ENCODE results near the gene SNX18.
"Not testable (repeated sequence)": the region's sequence is repeated elsewhere in the genome, so short reads cannot be mapped to it uniquely, and the experiment has no call there.

SNX18 gene, protein sequence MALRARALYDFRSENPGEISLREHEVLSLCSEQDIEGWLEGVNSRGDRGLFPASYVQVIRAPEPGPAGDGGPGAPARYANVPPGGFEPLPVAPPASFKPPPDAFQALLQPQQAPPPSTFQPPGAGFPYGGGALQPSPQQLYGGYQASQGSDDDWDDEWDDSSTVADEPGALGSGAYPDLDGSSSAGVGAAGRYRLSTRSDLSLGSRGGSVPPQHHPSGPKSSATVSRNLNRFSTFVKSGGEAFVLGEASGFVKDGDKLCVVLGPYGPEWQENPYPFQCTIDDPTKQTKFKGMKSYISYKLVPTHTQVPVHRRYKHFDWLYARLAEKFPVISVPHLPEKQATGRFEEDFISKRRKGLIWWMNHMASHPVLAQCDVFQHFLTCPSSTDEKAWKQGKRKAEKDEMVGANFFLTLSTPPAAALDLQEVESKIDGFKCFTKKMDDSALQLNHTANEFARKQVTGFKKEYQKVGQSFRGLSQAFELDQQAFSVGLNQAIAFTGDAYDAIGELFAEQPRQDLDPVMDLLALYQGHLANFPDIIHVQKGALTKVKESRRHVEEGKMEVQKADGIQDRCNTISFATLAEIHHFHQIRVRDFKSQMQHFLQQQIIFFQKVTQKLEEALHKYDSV

DNA sequence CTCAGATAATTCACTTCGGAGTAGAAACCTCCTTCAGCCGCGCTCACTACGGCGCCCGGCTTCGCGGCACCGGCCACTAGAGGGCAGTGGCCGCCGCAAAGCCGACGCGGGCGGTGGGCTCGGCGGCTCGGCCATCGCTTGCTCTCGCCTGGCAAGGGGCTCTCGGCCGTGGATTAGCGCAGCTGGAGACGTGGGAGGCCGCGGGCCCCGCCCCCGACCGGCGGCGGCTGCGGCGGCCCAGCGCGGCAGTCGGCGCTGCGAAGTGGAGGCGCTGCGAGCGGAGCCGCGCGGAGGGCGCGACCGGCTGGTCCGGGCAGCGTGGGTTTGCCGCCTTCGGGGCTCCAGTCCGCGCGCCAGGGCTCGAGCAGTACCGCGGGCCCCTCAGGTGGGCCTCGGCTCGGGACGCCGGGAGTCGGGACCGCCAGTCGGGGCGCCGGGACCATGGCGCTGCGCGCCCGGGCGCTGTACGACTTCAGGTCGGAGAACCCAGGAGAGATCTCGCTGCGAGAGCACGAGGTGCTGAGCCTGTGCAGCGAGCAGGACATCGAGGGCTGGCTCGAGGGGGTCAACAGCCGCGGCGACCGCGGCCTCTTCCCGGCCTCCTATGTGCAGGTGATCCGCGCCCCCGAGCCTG lies at the start of gene SNX18:
Gene SNX18 (plus strand): TSS at position 248 of the 634 bp plus-strand sequence. CDS start 194 bp downstream, at position 442.
- H3K36me3 Mint-ChIP-seq = peaks cover 12% of the 10 kb centered on the region
- H3K4me1 Mint-ChIP-seq = peaks cover 36% of the 10 kb centered on the region
- ATAC-seq (peak; percentile 92), DNase-seq (ENCODE audit: low spot score in 2 of 2) (peak; percentile 89 to 93)
- H3K27ac Mint-ChIP-seq = peak within 1 kb of the TSS; percentile 69
- H3K9me3 Mint-ChIP-seq = no peaks in the 10 kb centered on the region
- H3K4me3 Mint-ChIP-seq = peak within 1 kb of the TSS; percentile 77

- no peaks in the 10 kb centered on the region for H3K36me3 Mint-ChIP-seq
- H3K4me3 Mint-ChIP-seq = peak overlapping the region; percentile 49
- no peaks in the 10 kb centered on the region for H3K9me3 Mint-ChIP-seq
- DNase-seq (ENCODE audit: low spot score in 2 of 2) = no peak
- H3K27ac Mint-ChIP-seq = peak overlapping the region; percentile 45
- ATAC-seq = no peak
- H3K4me1 Mint-ChIP-seq = peaks cover 10% of the 10 kb centered on the region
Observed at GRCh38 chr5:54469622-54470021, 47.9 kb upstream of the SNX18 start.

DNA sequence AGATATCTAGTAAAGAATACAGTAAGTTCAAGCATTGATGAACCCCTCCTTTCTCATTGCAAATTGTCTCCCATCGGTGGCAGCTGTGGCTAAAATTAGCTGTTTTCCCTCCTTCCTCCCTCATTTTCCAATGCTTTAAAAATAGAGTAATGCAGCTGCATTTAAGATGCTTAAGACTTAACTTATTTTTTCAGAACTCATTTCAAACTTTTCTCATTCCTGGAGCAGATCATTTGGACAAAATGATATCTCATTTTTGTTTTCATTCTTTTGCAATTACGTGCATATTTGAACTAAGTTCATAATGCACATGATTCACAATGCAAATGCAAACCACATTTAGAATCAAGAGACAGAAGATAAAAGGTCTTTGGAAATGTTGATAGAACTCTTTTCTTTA lies 47.4 kb upstream of the SNX18 start:
- Mint-ChIP-seq H3K9me3 (no peaks in the 10 kb centered on the region), H3K4me3 (peak overlapping the region; percentile 49), H3K36me3 (no peaks in the 10 kb centered on the region), H3K27ac (peak overlapping the region; percentile 45), H3K4me1 (peaks cover 10% of the 10 kb centered on the region)
- DNase-seq (ENCODE audit: low spot score in 2 of 2) (no peak), ATAC-seq (no peak)

- peaks cover 10% of the 10 kb centered on the region for H3K4me1 Mint-ChIP-seq
- ATAC-seq = no peak
- no peak overlapping the region for H3K27ac Mint-ChIP-seq
- H3K9me3 Mint-ChIP-seq = no peaks in the 10 kb centered on the region
- H3K4me3 Mint-ChIP-seq = no peak overlapping the region
- no peaks in the 10 kb centered on the region for H3K36me3 Mint-ChIP-seq
- DNase-seq (ENCODE audit: low spot score in 2 of 2) = no peak
Observed at GRCh38 chr5:54470677-54471076, 46.9 kb upstream of the SNX18 start.

GRCh38 chr5:54471398-54471797 lies 46.2 kb upstream of the SNX18 start:
- Mint-ChIP-seq H3K27ac (no peak overlapping the region), H3K4me3 (no peak overlapping the region), H3K9me3 (no peaks in the 10 kb centered on the region), H3K4me1 (peaks cover 10% of the 10 kb centered on the region), H3K36me3 (no peaks in the 10 kb centered on the region)
- ATAC-seq (no peak), DNase-seq (ENCODE audit: low spot score in 2 of 2) (no peak)

- Mint-ChIP-seq H3K4me3 (no peak overlapping the region), H3K36me3 (no peaks in the 10 kb centered on the region), H3K4me1 (no peaks in the 10 kb centered on the region), H3K27ac (no peak overlapping the region), H3K9me3 (no peaks in the 10 kb centered on the region)
- ATAC-seq (peak; percentile 21), DNase-seq (ENCODE audit: low spot score in 2 of 2) (no peak)
Observed at GRCh38 chr5:54476682-54477081, 40.9 kb upstream of the SNX18 start.

DNA sequence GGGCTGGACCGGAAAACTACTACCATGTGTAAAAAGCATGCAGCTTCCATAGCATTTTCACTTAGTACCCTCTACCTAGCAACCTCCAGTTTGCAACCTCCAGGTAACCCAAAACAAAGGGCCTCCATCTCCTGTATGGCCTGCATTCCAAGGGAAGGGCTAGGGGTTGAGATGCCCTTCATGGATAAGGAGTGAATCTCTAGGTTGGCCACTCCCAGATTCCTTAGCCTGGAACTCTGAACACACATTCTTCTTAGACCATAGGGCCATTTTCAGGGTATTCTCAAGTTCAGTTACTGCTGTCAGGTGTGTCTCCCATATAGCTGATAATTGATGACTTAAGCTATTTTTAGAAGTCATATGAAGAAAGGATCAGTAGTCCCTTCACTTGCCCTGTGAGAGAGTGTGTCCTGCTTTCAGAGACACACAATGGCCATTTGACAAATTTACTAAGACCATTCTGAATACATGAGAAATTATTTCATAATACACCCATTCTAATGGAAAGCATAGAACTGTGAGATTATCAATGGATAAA lies 39.5 kb upstream of the SNX18 start:
- ATAC-seq = no peak
- no peaks in the 10 kb centered on the region for H3K9me3 Mint-ChIP-seq
- no peak overlapping the region for H3K4me3 Mint-ChIP-seq
- no peak for DNase-seq (ENCODE audit: low spot score in 2 of 2)
- no peaks in the 10 kb centered on the region for H3K36me3 Mint-ChIP-seq
- H3K4me1 Mint-ChIP-seq = no peaks in the 10 kb centered on the region
- no peak overlapping the region for H3K27ac Mint-ChIP-seq

GRCh38 chr5:54480296-54480695 lies 37.3 kb upstream of the SNX18 start:
- ATAC-seq (peak; percentile 44), DNase-seq (ENCODE audit: low spot score in 2 of 2) (no peak)
- H3K4me3 Mint-ChIP-seq = no peak overlapping the region
- H3K27ac Mint-ChIP-seq = no peak overlapping the region
- no peaks in the 10 kb centered on the region for H3K36me3 Mint-ChIP-seq
- H3K9me3 Mint-ChIP-seq = no peaks in the 10 kb centered on the region
- no peaks in the 10 kb centered on the region for H3K4me1 Mint-ChIP-seq

- no peaks in the 10 kb centered on the region for H3K9me3 Mint-ChIP-seq
- no peaks in the 10 kb centered on the region for H3K4me1 Mint-ChIP-seq
- no peak overlapping the region for H3K4me3 Mint-ChIP-seq
- ATAC-seq (no peak), DNase-seq (ENCODE audit: low spot score in 2 of 2) (no peak)
- H3K36me3 Mint-ChIP-seq = no peaks in the 10 kb centered on the region
- H3K27ac Mint-ChIP-seq = no peak overlapping the region
Observed at GRCh38 chr5:54484219-54484894, 33.2 kb upstream of the SNX18 start.

GRCh38 chr5:54485659-54486058 lies 31.9 kb upstream of the SNX18 start:
- not testable (repeated sequence) for H3K27ac Mint-ChIP-seq; H3K4me1 Mint-ChIP-seq; DNase-seq (ENCODE audit: low spot score in 2 of 2); H3K4me3 Mint-ChIP-seq; H3K36me3 Mint-ChIP-seq; H3K9me3 Mint-ChIP-seq; ATAC-seq

DNA sequence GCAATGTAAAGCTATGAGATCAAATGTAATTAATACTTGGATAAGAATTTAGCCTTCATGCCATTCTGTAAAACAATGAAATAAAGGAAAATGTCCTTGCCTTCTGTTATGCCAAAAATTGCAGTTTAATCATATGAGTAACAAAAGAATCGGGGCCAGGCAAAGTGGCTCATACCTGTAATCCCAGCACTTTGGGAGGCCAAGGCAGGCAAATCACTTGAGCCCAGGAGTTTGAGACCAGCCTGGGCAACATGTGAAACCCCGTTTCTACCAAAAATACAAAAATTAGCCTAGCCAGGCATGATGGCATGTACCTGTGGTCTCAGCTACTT lies 27.9 kb upstream of the SNX18 start:
- not testable (repeated sequence) for ATAC-seq; H3K4me1 Mint-ChIP-seq; DNase-seq (ENCODE audit: low spot score in 2 of 2); H3K4me3 Mint-ChIP-seq; H3K9me3 Mint-ChIP-seq; H3K36me3 Mint-ChIP-seq; H3K27ac Mint-ChIP-seq

DNA sequence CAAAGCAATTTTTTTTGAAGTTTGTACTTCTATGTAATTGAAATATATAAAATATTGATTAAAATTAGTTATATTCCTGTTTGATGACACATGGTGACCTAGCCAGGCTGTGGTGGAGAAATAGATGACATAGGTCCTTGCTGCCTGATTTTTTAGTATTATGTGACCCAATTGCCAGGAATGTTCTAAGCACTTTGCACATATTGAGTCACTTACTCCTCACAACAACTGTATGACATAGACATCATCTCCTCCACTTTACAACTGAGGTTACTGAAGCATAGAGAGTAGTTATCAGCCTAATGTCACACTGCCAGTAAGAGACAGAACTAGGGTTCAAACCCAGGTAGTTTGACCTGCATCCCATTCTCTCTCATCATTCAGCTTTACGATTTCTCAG lies 26.2 kb upstream of the SNX18 start:
- no peak for DNase-seq (ENCODE audit: low spot score in 2 of 2)
- H3K36me3 Mint-ChIP-seq = no peaks in the 10 kb centered on the region
- H3K27ac Mint-ChIP-seq = peak overlapping the region; percentile 63
- ATAC-seq = no peak
- no peaks in the 10 kb centered on the region for H3K9me3 Mint-ChIP-seq
- no peaks in the 10 kb centered on the region for H3K4me1 Mint-ChIP-seq
- no peak overlapping the region for H3K4me3 Mint-ChIP-seq

DNA sequence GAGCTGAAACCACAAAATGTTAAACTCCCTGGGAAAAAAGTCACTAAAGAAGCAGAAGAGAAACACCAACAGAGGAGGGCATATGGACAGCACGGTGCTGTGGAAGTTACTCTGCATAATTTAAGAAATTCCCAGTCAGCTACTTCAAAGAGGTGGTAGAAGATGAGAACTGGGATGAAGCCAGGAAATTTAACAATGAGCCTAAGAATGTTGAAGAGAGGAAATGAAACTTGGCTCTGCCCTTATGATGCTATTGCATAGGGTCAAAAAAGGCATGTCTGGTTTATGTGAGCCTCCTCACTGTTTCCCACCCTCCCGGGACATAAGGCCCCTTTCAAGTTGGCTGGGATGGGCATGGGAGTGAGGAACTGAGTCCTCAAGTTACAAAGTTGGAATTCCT lies 25.4 kb upstream of the SNX18 start:
- DNase-seq (ENCODE audit: low spot score in 2 of 2) = no peak
- no peaks in the 10 kb centered on the region for H3K36me3 Mint-ChIP-seq
- no peak overlapping the region for H3K27ac Mint-ChIP-seq
- H3K9me3 Mint-ChIP-seq = no peaks in the 10 kb centered on the region
- H3K4me1 Mint-ChIP-seq = no peaks in the 10 kb centered on the region
- no peak overlapping the region for H3K4me3 Mint-ChIP-seq
- no peak for ATAC-seq

DNA sequence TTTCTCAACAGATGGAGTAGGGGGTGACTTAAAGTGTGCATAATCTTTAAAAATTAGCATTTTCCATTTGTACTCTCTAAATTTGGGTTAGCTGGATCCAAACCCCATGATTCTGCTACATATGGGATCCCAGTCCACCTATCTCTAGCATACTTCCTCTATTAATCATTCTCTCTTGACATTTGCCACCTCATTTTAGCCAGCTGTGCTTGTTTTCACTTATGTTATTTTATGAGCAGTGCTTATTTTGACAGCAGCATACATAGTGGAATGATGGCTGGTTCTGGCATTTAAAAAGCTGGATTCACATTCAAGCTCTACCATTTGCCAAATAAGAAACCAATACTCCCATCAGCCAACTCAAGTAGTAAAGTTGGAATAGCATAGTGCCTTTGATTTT lies 22.5 kb upstream of the SNX18 start:
- Mint-ChIP-seq H3K27ac (no peak overlapping the region), H3K4me1 (no peaks in the 10 kb centered on the region), H3K9me3 (peaks cover 4% of the 10 kb centered on the region), H3K36me3 (no peaks in the 10 kb centered on the region), H3K4me3 (no peak overlapping the region)
- DNase-seq (ENCODE audit: low spot score in 2 of 2) (no peak), ATAC-seq (no peak)

DNA sequence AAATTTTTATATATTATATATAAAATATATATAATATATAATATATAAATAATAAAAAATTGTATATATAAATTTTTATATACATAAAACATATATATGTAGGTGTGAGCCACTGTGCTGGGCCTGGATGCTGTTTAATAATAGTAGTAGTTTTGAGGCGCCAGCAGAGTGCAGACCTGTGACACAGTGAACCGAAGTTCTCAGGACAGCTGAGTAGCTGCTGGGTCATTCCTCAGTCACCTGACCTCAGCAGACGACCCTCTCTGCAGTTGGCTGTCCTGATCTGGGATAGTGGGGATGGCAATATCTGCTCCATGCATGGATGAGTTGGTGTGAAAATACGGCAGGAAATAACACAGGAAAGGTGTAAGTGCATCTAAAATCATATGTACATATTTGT lies 3.3 kb upstream of the SNX18 start:
- Mint-ChIP-seq H3K27ac (no peak overlapping the region), H3K36me3 (peaks cover under 1% of the 10 kb centered on the region), H3K4me1 (peaks cover 10% of the 10 kb centered on the region), H3K9me3 (no peaks in the 10 kb centered on the region), H3K4me3 (no peak overlapping the region)
- no peak for DNase-seq (ENCODE audit: low spot score in 2 of 2)
- no peak for ATAC-seq
